ENCODE results near the gene TEX28.

DNA sequence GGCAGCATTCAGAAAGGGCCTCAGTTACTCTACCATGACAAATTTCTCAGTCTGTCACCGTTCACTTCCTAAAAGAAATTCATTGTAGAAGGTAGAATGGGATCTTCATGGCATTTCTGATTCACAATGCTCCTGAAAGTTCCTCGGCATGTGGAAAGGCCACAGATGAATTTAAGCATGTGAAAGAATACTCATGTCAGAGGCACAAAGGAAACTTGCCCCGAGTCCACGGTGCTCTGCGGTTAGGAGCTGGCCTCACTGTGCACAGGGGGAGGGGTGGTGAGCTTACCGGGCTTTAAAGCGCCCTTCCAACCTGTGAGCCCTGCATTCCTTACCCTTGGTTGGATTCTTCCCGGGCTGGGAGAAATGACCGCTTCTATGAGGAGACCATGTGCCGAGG lies 9.9 kb upstream of the TEX28 start:
- TF ChIP-seq, protein P1, sequence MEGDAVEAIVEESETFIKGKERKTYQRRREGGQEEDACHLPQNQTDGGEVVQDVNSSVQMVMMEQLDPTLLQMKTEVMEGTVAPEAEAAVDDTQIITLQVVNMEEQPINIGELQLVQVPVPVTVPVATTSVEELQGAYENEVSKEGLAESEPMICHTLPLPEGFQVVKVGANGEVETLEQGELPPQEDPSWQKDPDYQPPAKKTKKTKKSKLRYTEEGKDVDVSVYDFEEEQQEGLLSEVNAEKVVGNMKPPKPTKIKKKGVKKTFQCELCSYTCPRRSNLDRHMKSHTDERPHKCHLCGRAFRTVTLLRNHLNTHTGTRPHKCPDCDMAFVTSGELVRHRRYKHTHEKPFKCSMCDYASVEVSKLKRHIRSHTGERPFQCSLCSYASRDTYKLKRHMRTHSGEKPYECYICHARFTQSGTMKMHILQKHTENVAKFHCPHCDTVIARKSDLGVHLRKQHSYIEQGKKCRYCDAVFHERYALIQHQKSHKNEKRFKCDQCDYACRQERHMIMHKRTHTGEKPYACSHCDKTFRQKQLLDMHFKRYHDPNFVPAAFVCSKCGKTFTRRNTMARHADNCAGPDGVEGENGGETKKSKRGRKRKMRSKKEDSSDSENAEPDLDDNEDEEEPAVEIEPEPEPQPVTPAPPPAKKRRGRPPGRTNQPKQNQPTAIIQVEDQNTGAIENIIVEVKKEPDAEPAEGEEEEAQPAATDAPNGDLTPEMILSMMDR (IDR thresholded peaks at IDR 0.05), result no peak
- TF ChIP-seq POLR2A (IDR thresholded peaks at IDR 0.05) (no peak), POLR2AphosphoS5 (IDR thresholded peaks at IDR 0.05; ENCODE audit: insufficient read depth in 1 of 2, low read depth in 1 of 2) (no peak)

Measured in vagina (tissue), 2 donors.